ENCODE measurements around the gene MYLK3. TPM values are rescaled to one million over a fixed set of nuclear protein-coding genes. Genes with fewer than 3 reads are reported as not detected.

MYLK3 gene
- total RNA-seq, 6 experiments from 2014 or later, result 0.02 to 0.35 (median 0.19) TPM; not detected in 1

- no peak overlapping the region for H3K27ac Mint-ChIP-seq
- no peak for DNase-seq
- no peak for TF ChIP-seq CTCF (IDR thresholded peaks at IDR 0.05)
- H3K4me1 Mint-ChIP-seq (ENCODE audit: low read depth), result peaks cover 12% of the 10 kb centered on the region; the same call in 1 of the 2 replicates
- H3K36me3 Mint-ChIP-seq (ENCODE audit: low read depth), result no peaks in the 10 kb centered on the region
- peaks cover 50% of the 10 kb centered on the region for H3K27me3 Mint-ChIP-seq (ENCODE audit: insufficient read depth)
- no peaks in the 10 kb centered on the region for H3K9me3 Mint-ChIP-seq
- no peak overlapping the region for H3K4me3 Mint-ChIP-seq
These were observed 9.4 kb upstream of the MYLK3 start for GRCh38 chr16:46757339-46758050.

GRCh38 chr16:46756772-46757171 lies 8.6 kb upstream of the MYLK3 start:
- peaks cover 12% of the 10 kb centered on the region; the same call in 1 of the 2 replicates for H3K4me1 Mint-ChIP-seq (ENCODE audit: low read depth)
- no peak for TF ChIP-seq CTCF (IDR thresholded peaks at IDR 0.05)
- H3K4me3 Mint-ChIP-seq, result no peak overlapping the region
- no peak for DNase-seq
- H3K36me3 Mint-ChIP-seq (ENCODE audit: low read depth), result no peaks in the 10 kb centered on the region
- no peak overlapping the region for H3K27ac Mint-ChIP-seq
- peaks cover 49% of the 10 kb centered on the region for H3K27me3 Mint-ChIP-seq (ENCODE audit: insufficient read depth)
- H3K9me3 Mint-ChIP-seq, result no peaks in the 10 kb centered on the region

GRCh38 chr16:46753015-46753414 lies 4.9 kb upstream of the MYLK3 start:
- Mint-ChIP-seq H3K27me3 (ENCODE audit: insufficient read depth) (peaks cover 25% of the 10 kb centered on the region), H3K9me3 (no peaks in the 10 kb centered on the region), H3K4me3 (no peak overlapping the region), H3K4me1 (ENCODE audit: low read depth) (peaks cover 24% of the 10 kb centered on the region), H3K36me3 (ENCODE audit: low read depth) (no peaks in the 10 kb centered on the region), H3K27ac (no peak overlapping the region)
- DNase-seq, result no peak
- no peak for TF ChIP-seq CTCF (IDR thresholded peaks at IDR 0.05)

GRCh38 chr16:46751381-46751780 lies 3.2 kb upstream of the MYLK3 start:
- Mint-ChIP-seq H3K27me3 (ENCODE audit: insufficient read depth) (peaks cover 11% of the 10 kb centered on the region; the same call in 1 of the 2 replicates), H3K4me3 (no peak overlapping the region), H3K9me3 (no peaks in the 10 kb centered on the region), H3K4me1 (ENCODE audit: low read depth) (peaks cover 20% of the 10 kb centered on the region), H3K36me3 (ENCODE audit: low read depth) (no peaks in the 10 kb centered on the region), H3K27ac (no peak overlapping the region)
- DNase-seq, result no peak
- TF ChIP-seq CTCF (IDR thresholded peaks at IDR 0.05), result no peak

GRCh38 chr16:46748775-46749705 lies 896 bp upstream of the MYLK3 start:
- no peak overlapping the region for H3K27ac Mint-ChIP-seq
- no peak for TF ChIP-seq CTCF (IDR thresholded peaks at IDR 0.05)
- peaks cover 20% of the 10 kb centered on the region for H3K4me1 Mint-ChIP-seq (ENCODE audit: low read depth)
- no peak overlapping the region for H3K4me3 Mint-ChIP-seq
- DNase-seq, result no peak
- no peaks in the 10 kb centered on the region for H3K9me3 Mint-ChIP-seq
- no peaks in the 10 kb centered on the region for H3K36me3 Mint-ChIP-seq (ENCODE audit: low read depth)
- peaks cover 8% of the 10 kb centered on the region; the same call in 1 of the 2 replicates for H3K27me3 Mint-ChIP-seq (ENCODE audit: insufficient read depth)
